ENCODE measurements around the gene MED12L.

- no peak for TF ChIP-seq POLR2A (IDR thresholded peaks at IDR 0.05; ENCODE audit: extremely low read depth, insufficient read length)
- TF ChIP-seq, protein P1, sequence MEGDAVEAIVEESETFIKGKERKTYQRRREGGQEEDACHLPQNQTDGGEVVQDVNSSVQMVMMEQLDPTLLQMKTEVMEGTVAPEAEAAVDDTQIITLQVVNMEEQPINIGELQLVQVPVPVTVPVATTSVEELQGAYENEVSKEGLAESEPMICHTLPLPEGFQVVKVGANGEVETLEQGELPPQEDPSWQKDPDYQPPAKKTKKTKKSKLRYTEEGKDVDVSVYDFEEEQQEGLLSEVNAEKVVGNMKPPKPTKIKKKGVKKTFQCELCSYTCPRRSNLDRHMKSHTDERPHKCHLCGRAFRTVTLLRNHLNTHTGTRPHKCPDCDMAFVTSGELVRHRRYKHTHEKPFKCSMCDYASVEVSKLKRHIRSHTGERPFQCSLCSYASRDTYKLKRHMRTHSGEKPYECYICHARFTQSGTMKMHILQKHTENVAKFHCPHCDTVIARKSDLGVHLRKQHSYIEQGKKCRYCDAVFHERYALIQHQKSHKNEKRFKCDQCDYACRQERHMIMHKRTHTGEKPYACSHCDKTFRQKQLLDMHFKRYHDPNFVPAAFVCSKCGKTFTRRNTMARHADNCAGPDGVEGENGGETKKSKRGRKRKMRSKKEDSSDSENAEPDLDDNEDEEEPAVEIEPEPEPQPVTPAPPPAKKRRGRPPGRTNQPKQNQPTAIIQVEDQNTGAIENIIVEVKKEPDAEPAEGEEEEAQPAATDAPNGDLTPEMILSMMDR (IDR thresholded peaks at IDR 0.05; ENCODE audit: low read depth, low read length), result no peak
Measured at GRCh38 chr3:151155409-151156128, 70.1 kb downstream of the MED12L start.

Data from NB4 (cell line).